Neural cell (in vitro differentiated cells): ENCODE data around the gene MYO18B. TPM values are rescaled to one million over a fixed set of nuclear protein-coding genes. Genes with fewer than 3 reads are reported as not detected.

Experiments used
- H2AFZ ChIP-seq: fragments of 200-600, 300-800 bp; sonication (generic), shearing (Covaris generic); 2 replicates; pipeline ENCODE4 v1.6.0; 2014; ENCODE audit warnings: low read depth, mild to moderate bottlenecking, antibody characterized with exemption, low read length, moderate library complexity
- H3F3A ChIP-seq: fragments of 200-600 bp; shearing (Covaris generic); 2 replicates; pipeline ENCODE4 v1.6.1; 2016; ENCODE audit warnings: mild to moderate bottlenecking, moderate library complexity, mixed read lengths, antibody characterized with exemption, low read length; ENCODE audit not compliant: insufficient read depth, poor library complexity, severe bottlenecking
- H3K27ac ChIP-seq: fragments of 200-600, 300-800 bp; sonication (generic), shearing (Covaris generic); 2 replicates; pipeline ENCODE4 v1.5.1; 2014; ENCODE audit warnings: mild to moderate bottlenecking, low read length, moderate library complexity
- H3K27me3 ChIP-seq: fragments of 300-800, 200-600 bp; sonication (generic), shearing (Covaris generic); 2 replicates; pipeline ENCODE4 v1.6.0; 2014; ENCODE audit warnings: mild to moderate bottlenecking, low read depth, low read length, moderate library complexity; ENCODE audit not compliant: insufficient read depth
- H3K36me3 ChIP-seq: fragments of 300-800, 200-600 bp; sonication (generic), shearing (Covaris generic); 2 replicates; pipeline ENCODE4 v1.5.1; 2014; ENCODE audit warnings: mild to moderate bottlenecking, antibody characterized with exemption, low read length, moderate library complexity; ENCODE audit not compliant: insufficient read depth
- H3K4me2 ChIP-seq: fragments of 300-800, 200-600 bp; sonication (generic), shearing (Covaris generic); 2 replicates; pipeline ENCODE4 v1.6.0; 2014; ENCODE audit warnings: mild to moderate bottlenecking, low read length
- H3K4me3 ChIP-seq: fragments of 300-800, 200-600 bp; sonication (generic), shearing (Covaris generic); 2 replicates; pipeline ENCODE4 v1.5.1; 2014; ENCODE audit warnings: mild to moderate bottlenecking, low read length, moderate library complexity
- H3K79me2 ChIP-seq: fragments of 200-600 bp; shearing (Covaris generic); replicated peaks from 2 replicates; pipeline ENCODE4 v1.6.0; 2014; ENCODE audit warnings: mild to moderate bottlenecking, low read length, moderate library complexity; ENCODE audit not compliant: insufficient read depth
- H3K9ac ChIP-seq: fragments of 300-800, 200-600 bp; sonication (generic), shearing (Covaris generic); 2 replicates; pipeline ENCODE4 v1.6.1; 2016; ENCODE audit warnings: mild to moderate bottlenecking, low read length, mixed read lengths
- H3K9me2 ChIP-seq: fragments of 200-600 bp; shearing (Covaris generic); 2 replicates; pipeline ENCODE4 v1.6.1; 2016; ENCODE audit warnings: mild to moderate bottlenecking, low read length, mixed read lengths; ENCODE audit not compliant: insufficient read depth
- H3K9me3 ChIP-seq: fragments of 200-600, 300-800 bp; sonication (generic), shearing (Covaris generic); 2 replicates; pipeline ENCODE4 v1.6.1; 2016; ENCODE audit warnings: mild to moderate bottlenecking, mixed run types, low read length, moderate library complexity, mixed read lengths
- H4K20me1 ChIP-seq: fragments of 200-600 bp; shearing (Covaris generic); 2 replicates; pipeline ENCODE4 v1.6.1; 2016; ENCODE audit warnings: mild to moderate bottlenecking, mixed run types; ENCODE audit not compliant: insufficient read depth
- EP300 ChIP-seq: fragments of 450-650 bp; conservative IDR thresholded peaks from 2 replicates; pipeline ENCODE4 v1.6.1; 2014; ENCODE audit warnings: antibody characterized with exemption, mild to moderate bottlenecking, moderate library complexity; ENCODE audit not compliant: poor library complexity, severe bottlenecking
- EZH2 ChIP-seq: fragments of 200-600, 300-800 bp; shearing (Covaris generic), sonication (generic); IDR thresholded peaks from 2 replicates; pipeline ENCODE4 v1.6.1; 2014; ENCODE audit warnings: antibody characterized with exemption, low read length, borderline replicate concordance, mild to moderate bottlenecking; ENCODE audit not compliant: insufficient read depth, poor library complexity, severe bottlenecking
- MXI1 ChIP-seq: fragments of 450-650 bp; conservative IDR thresholded peaks from 2 replicates; pipeline ENCODE4 v1.6.1; 2014; ENCODE audit warnings: antibody characterized with exemption, mild to moderate bottlenecking; ENCODE audit not compliant: poor library complexity, severe bottlenecking
- POLR2AphosphoS5 ChIP-seq: IDR thresholded peaks from 2 replicates; pipeline ENCODE4 v1.6.1; 2012
- RAD21 ChIP-seq: fragments of 450-650 bp; conservative IDR thresholded peaks from 2 replicates; pipeline ENCODE4 v1.6.1; 2014; ENCODE audit warnings: antibody characterized with exemption, mild to moderate bottlenecking, moderate library complexity
- SMC3 ChIP-seq: fragments of 450-650 bp; conservative IDR thresholded peaks from 2 replicates; pipeline ENCODE4 v1.6.1; 2014; ENCODE audit warnings: antibody characterized with exemption, mild to moderate bottlenecking, moderate library complexity; ENCODE audit not compliant: poor library complexity
- TAF1 ChIP-seq: IDR thresholded peaks from 2 replicates; pipeline ENCODE4 v1.6.1; 2012; ENCODE audit warnings: low read depth
- polyA plus RNA-seq: library from polyadenylated mRNA; depleted of rRNA; stranded (reverse); fragments of >200 nt; gene quantifications from 2 replicates; pipeline ENCODE4 v1.2.3, GENCODE V29; 2014
- TF ChIP-seq, protein P1 (sequence below): fragments of 450-650 bp; IDR thresholded peaks from 2 replicates; pipeline ENCODE4 v1.5.1; 2014; ENCODE audit warnings: antibody characterized with exemption, mild to moderate bottlenecking, moderate library complexity; ENCODE audit not compliant: poor library complexity, severe bottlenecking
- TF ChIP-seq, protein P2 (sequence below): IDR thresholded peaks from 2 replicates; pipeline ENCODE4 v1.6.1; 2012; ENCODE audit warnings: borderline replicate concordance

MYO18B gene
- polyA plus RNA-seq, 1 donor from 2014 or later, result 0.71 TPM

DNA sequence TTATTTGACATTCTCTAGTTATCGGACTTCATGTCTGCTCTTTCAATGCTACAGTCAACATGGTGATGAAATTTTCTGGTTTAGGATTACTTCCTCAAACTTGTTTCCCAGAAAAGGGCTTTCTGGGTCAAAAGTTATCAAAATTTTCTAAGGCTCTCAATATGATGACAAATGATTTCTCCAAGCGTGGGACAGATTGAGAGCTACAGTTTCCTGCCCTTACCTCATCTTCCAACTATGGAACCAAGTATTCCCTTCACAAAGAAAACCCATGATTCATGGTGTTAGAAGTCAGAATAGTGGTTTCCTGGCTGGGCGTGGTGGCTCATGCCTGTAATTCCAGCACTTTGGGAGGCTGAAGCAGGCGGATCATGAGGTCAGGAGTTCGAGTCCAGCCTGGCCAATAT lies 17.8 kb downstream of the MYO18B start:
- no peaks in the 10 kb centered on the region for H3K79me2 ChIP-seq
- no peak overlapping the region for H3K4me2 ChIP-seq
- H3K27me3 ChIP-seq, result no peaks in the 10 kb centered on the region
- no peak overlapping the region for H2AFZ ChIP-seq
- no peaks in the 10 kb centered on the region for H4K20me1 ChIP-seq
- no peaks in the 10 kb centered on the region for H3K9me2 ChIP-seq
- no peak overlapping the region for H3K9ac ChIP-seq
- no peaks in the 10 kb centered on the region for H3K36me3 ChIP-seq
- H3K9me3 ChIP-seq, result no peaks in the 10 kb centered on the region
- H3K27ac ChIP-seq, result no peak overlapping the region
- no peak overlapping the region for H3K4me3 ChIP-seq
- TF ChIP-seq, protein P1, sequence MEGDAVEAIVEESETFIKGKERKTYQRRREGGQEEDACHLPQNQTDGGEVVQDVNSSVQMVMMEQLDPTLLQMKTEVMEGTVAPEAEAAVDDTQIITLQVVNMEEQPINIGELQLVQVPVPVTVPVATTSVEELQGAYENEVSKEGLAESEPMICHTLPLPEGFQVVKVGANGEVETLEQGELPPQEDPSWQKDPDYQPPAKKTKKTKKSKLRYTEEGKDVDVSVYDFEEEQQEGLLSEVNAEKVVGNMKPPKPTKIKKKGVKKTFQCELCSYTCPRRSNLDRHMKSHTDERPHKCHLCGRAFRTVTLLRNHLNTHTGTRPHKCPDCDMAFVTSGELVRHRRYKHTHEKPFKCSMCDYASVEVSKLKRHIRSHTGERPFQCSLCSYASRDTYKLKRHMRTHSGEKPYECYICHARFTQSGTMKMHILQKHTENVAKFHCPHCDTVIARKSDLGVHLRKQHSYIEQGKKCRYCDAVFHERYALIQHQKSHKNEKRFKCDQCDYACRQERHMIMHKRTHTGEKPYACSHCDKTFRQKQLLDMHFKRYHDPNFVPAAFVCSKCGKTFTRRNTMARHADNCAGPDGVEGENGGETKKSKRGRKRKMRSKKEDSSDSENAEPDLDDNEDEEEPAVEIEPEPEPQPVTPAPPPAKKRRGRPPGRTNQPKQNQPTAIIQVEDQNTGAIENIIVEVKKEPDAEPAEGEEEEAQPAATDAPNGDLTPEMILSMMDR, result no peak
- TF ChIP-seq SMC3 (no peak), EZH2 (no peak), RAD21 (no peak), TAF1 (no peak), EP300 (no peak), POLR2AphosphoS5 (no peak), MXI1 (no peak)
- TF ChIP-seq, protein P2, sequence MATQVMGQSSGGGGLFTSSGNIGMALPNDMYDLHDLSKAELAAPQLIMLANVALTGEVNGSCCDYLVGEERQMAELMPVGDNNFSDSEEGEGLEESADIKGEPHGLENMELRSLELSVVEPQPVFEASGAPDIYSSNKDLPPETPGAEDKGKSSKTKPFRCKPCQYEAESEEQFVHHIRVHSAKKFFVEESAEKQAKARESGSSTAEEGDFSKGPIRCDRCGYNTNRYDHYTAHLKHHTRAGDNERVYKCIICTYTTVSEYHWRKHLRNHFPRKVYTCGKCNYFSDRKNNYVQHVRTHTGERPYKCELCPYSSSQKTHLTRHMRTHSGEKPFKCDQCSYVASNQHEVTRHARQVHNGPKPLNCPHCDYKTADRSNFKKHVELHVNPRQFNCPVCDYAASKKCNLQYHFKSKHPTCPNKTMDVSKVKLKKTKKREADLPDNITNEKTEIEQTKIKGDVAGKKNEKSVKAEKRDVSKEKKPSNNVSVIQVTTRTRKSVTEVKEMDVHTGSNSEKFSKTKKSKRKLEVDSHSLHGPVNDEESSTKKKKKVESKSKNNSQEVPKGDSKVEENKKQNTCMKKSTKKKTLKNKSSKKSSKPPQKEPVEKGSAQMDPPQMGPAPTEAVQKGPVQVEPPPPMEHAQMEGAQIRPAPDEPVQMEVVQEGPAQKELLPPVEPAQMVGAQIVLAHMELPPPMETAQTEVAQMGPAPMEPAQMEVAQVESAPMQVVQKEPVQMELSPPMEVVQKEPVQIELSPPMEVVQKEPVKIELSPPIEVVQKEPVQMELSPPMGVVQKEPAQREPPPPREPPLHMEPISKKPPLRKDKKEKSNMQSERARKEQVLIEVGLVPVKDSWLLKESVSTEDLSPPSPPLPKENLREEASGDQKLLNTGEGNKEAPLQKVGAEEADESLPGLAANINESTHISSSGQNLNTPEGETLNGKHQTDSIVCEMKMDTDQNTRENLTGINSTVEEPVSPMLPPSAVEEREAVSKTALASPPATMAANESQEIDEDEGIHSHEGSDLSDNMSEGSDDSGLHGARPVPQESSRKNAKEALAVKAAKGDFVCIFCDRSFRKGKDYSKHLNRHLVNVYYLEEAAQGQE, result no peak
- no peaks in the 10 kb centered on the region for H3F3A ChIP-seq

DNA sequence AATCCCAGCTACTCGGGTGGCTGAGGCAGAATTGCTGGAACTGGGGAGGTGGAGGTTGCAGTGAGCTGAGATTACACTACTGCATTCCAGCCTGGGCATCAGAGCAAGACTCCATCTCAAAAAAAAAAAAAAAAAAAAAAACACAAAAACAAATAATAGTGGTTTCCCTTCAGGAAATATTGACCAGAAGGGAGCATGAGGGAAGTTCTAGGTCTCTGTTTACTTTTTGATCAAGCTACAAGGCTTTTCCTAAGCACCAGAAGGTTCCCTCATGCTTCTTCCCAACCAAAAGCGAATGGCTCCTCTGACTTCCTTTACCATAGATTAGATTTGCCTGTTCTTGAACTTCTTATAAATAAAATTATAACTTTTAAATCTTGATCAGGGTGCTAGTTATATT lies 18.3 kb downstream of the MYO18B start:
- no peak overlapping the region for H3K4me2 ChIP-seq
- no peaks in the 10 kb centered on the region for H3K27me3 ChIP-seq
- no peaks in the 10 kb centered on the region for H3K36me3 ChIP-seq
- no peak overlapping the region for H3K4me3 ChIP-seq
- no peak overlapping the region for H3K27ac ChIP-seq
- no peaks in the 10 kb centered on the region for H3F3A ChIP-seq
- no peaks in the 10 kb centered on the region for H3K9me2 ChIP-seq
- H3K79me2 ChIP-seq, result no peaks in the 10 kb centered on the region
- H4K20me1 ChIP-seq, result no peaks in the 10 kb centered on the region
- H2AFZ ChIP-seq, result no peak overlapping the region
- H3K9me3 ChIP-seq, result no peaks in the 10 kb centered on the region
- TF ChIP-seq TAF1 (no peak), RAD21 (no peak), SMC3 (no peak), POLR2AphosphoS5 (no peak), EZH2 (no peak)
- TF ChIP-seq, protein P2, result no peak
- TF ChIP-seq, protein P1, result no peak
- H3K9ac ChIP-seq, result no peak overlapping the region
